ENCODE data around the gene LRFN4. TPM values are rescaled to one million over a fixed set of nuclear protein-coding genes. Genes with fewer than 3 reads are reported as not detected.

Gene LRFN4
- total RNA-seq, 2 donors from 2014 or later: 12.4 to 23.0 TPM

DNA sequence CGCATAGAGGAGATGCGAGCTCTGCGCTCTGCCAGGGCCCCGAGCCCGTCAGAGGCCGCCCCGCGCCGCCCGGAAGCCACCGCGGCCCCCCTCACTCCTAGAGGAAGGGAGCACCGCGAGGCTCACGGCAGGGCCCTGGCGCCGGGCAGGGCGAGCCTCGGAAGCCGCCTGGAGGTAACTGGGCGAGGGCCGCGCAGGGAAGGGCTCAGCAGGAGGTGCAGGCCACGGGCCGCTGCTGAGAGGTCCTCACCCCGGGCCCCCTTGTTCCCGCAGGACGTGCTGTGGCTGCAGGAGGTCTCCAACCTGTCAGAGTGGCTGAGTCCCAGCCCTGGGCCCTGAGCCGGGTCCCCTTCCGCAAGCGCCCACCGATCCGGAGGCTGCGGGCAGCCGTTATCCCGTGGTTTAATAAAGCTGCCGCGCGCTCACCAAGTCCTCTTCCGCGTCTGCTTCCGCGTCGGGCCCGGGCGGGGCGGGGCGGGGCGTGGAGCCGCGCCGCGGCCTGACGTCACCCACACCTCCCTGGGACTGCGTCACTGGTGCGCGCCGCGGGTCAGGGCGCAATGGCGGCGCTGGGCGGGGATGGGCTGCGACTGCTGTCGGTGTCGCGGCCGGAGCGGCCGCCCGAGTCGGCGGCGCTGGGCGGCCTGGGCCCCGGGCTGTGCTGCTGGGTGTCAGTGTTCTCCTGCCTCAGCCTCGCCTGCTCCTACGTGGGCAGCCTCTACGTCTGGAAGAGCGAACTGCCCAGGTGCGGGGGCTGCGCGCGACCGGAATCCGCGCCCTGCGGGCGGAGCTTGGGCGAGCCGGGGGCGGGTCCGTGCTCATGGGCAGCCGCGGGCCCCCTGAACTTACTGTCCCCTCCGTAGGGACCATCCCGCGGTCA is 13.7 kb upstream of the LRFN4 start, which contains the start of gene RCE1:
Gene RCE1 (plus strand): TSS at position 546 of the 880 bp plus-strand sequence. CDS start 15 bp downstream, at position 561.
- ATAC-seq (ENCODE audit: insufficient number of reproducible peaks, low FRiP score, low read depth): peak; percentile 71
- H3K4me1 ChIP-seq (ENCODE audit: control insufficient read depth in 1 of 2, low read depth in 2 of 2): peaks cover 17 to 28% of the 10 kb centered on the region in 2 donors
- TF ChIP-seq, protein P1, sequence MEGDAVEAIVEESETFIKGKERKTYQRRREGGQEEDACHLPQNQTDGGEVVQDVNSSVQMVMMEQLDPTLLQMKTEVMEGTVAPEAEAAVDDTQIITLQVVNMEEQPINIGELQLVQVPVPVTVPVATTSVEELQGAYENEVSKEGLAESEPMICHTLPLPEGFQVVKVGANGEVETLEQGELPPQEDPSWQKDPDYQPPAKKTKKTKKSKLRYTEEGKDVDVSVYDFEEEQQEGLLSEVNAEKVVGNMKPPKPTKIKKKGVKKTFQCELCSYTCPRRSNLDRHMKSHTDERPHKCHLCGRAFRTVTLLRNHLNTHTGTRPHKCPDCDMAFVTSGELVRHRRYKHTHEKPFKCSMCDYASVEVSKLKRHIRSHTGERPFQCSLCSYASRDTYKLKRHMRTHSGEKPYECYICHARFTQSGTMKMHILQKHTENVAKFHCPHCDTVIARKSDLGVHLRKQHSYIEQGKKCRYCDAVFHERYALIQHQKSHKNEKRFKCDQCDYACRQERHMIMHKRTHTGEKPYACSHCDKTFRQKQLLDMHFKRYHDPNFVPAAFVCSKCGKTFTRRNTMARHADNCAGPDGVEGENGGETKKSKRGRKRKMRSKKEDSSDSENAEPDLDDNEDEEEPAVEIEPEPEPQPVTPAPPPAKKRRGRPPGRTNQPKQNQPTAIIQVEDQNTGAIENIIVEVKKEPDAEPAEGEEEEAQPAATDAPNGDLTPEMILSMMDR (IDR thresholded peaks at IDR 0.05): no peak

DNA sequence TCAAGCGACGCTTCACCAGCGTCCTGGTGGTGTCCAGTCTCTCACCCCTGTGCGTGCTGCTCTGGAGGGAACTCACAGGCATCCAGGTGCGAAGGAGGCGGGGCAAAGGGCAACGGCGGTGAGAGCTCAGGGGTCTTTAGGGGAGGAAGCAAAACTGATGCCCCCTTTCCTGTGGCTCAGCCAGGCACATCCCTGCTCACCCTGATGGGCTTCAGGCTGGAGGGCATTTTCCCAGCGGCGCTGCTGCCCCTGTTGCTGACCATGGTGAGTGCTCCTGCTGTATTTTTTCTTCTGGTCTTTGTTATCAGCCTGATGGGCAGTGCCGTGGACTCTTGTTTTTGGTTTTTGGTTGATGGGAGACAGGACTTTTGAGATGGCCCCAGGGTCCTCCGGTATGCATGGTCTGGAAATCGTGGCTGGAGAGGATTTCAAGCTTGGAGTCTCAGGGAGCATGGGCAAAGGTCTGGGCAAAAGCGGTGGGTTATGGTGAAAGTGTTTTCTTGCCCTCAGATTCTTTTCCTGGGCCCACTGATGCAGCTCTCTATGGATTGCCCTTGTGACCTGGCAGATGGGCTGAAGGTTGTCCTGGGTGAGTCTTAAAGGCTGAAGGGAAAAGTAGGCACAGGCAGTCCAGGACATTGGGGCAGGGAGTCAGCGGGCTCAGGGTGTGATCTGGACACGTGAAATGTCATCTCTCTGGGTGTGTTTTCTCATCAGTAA is 12.9 kb upstream of the LRFN4 start:
- peak overlapping the region; percentile 90 for H3K4me3 ChIP-seq
- H3K4me1 ChIP-seq (ENCODE audit: control insufficient read depth in 1 of 2, low read depth in 2 of 2): peaks cover 17 to 28% of the 10 kb centered on the region in 2 donors
- ATAC-seq (ENCODE audit: insufficient number of reproducible peaks, low FRiP score, low read depth) (no peak), DNase-seq (ENCODE audit: low spot score) (no peak)
- H3K9me3 ChIP-seq: no peaks in the 10 kb centered on the region
- H3K27me3 ChIP-seq (replicated peaks; ENCODE audit: insufficient read depth): no peaks in the 10 kb centered on the region
- peak overlapping the region; percentile 95 to 96 for H3K27ac ChIP-seq
- TF ChIP-seq, protein P1 (IDR thresholded peaks at IDR 0.05): no peak
- H3K36me3 ChIP-seq: peaks cover 16% of the 10 kb centered on the region

More for the DNA sequence above, 13.7 kb upstream of the LRFN4 start, which contains the start of gene RCE1:
- peak; percentile 59 for DNase-seq (ENCODE audit: low spot score)
- H3K4me3 ChIP-seq: peak within 1 kb of the TSS; percentile 90
- H3K9me3 ChIP-seq: no peaks in the 10 kb centered on the region
- H3K27ac ChIP-seq: peak within 1 kb of the TSS; percentile 95 to 96
- no peaks in the 10 kb centered on the region for H3K27me3 ChIP-seq (replicated peaks; ENCODE audit: insufficient read depth)
- H3K36me3 ChIP-seq: peaks cover 16% of the 10 kb centered on the region

DNA sequence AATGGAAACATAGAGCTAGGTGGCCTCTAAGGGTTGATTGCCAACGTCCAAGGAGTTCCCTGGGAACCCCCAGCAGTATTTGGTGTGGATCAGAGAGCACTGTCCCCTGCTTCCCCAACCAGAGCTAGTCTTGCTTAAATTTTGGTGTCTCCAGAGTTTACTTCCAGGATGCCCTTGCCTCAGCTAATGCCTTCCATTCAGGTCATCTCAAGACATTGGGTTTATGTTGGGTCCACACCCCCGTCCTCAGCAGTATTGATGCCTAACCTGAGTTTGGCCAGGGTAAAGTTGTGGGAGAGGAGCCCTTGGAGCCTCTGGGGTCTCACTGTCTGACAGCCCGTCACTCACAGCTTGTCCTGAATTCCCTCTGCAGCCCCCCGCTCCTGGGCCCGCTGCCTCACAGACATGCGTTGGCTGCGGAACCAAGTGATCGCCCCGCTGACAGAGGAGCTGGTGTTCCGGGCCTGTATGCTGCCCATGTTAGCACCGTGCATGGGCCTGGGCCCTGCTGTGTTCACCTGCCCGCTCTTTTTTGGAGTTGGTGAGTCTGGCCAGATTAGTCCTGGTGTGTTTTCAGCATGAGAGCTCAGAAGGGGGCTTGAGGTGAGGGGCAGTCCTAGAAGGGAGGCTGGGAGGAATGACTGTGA is 12.2 kb upstream of the LRFN4 start:
- H3K36me3 ChIP-seq: peaks cover 16% of the 10 kb centered on the region
- H3K27me3 ChIP-seq (replicated peaks; ENCODE audit: insufficient read depth): no peaks in the 10 kb centered on the region
- no peaks in the 10 kb centered on the region for H3K9me3 ChIP-seq
- H3K27ac ChIP-seq: no peak overlapping the region
- ATAC-seq (ENCODE audit: insufficient number of reproducible peaks, low FRiP score, low read depth) (no peak), DNase-seq (ENCODE audit: low spot score) (no peak)
- TF ChIP-seq, protein P1 (IDR thresholded peaks at IDR 0.05): no peak
- H3K4me1 ChIP-seq (ENCODE audit: control insufficient read depth in 1 of 2, low read depth in 2 of 2): peaks cover 17 to 28% of the 10 kb centered on the region in 2 donors
- H3K4me3 ChIP-seq: peak overlapping the region; percentile 90

DNA sequence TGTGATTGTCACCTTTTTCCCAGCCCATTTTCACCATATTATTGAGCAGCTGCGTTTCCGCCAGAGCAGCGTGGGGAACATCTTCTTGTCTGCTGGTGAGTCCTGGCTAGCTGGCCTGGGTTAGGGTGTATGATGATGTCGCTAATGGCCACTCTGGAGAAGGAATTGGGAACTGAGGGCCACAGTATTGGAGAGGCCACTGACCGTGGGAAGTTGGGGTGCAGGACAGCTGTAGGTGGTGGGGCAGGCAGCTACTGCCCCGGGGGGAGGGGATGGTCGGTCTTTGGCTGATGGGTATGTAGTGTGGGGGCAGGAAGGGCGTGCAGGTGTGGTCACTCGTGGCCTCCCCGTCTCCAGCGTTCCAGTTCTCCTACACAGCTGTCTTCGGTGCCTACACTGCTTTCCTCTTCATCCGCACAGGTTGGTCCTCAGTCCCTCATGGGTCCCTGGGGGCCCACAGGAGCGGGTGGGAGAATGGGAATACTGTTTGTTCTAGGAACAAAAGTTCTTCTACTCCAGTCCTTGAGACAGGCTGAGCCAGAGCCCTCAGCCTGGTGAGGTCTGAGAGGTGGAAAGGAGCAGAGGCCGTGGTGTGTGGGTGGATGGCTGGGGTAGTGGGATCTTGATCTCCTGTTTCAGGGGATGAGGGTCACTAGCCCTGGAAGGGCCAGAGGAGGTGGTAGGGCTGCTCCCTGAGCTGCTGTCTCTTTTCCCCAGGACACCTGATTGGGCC is 11.6 kb upstream of the LRFN4 start:
- TF ChIP-seq, protein P1 (IDR thresholded peaks at IDR 0.05): no peak
- no peaks in the 10 kb centered on the region for H3K27me3 ChIP-seq (replicated peaks; ENCODE audit: insufficient read depth)
- H3K4me3 ChIP-seq: no peak overlapping the region
- H3K4me1 ChIP-seq (ENCODE audit: control insufficient read depth in 1 of 2, low read depth in 2 of 2): peaks cover 17 to 28% of the 10 kb centered on the region in 2 donors
- no peak overlapping the region for H3K27ac ChIP-seq
- peaks cover 16% of the 10 kb centered on the region for H3K36me3 ChIP-seq
- ATAC-seq (ENCODE audit: insufficient number of reproducible peaks, low FRiP score, low read depth): no peak
- DNase-seq (ENCODE audit: low spot score): no peak
- H3K9me3 ChIP-seq: no peaks in the 10 kb centered on the region
